Uterine smooth muscle cell (primary cell): ENCODE data around the gene NIN. TPM values are rescaled to one million over a fixed set of nuclear protein-coding genes. Genes with fewer than 3 reads are reported as not detected.

Source experiments
- total RNA-seq: library from RNA; depleted of rRNA; stranded (reverse); fragments of >200 nt; gene quantifications from 2 replicates; pipeline ENCODE4 v1.2.3, GENCODE V29; 2014

The NIN gene, protein sequence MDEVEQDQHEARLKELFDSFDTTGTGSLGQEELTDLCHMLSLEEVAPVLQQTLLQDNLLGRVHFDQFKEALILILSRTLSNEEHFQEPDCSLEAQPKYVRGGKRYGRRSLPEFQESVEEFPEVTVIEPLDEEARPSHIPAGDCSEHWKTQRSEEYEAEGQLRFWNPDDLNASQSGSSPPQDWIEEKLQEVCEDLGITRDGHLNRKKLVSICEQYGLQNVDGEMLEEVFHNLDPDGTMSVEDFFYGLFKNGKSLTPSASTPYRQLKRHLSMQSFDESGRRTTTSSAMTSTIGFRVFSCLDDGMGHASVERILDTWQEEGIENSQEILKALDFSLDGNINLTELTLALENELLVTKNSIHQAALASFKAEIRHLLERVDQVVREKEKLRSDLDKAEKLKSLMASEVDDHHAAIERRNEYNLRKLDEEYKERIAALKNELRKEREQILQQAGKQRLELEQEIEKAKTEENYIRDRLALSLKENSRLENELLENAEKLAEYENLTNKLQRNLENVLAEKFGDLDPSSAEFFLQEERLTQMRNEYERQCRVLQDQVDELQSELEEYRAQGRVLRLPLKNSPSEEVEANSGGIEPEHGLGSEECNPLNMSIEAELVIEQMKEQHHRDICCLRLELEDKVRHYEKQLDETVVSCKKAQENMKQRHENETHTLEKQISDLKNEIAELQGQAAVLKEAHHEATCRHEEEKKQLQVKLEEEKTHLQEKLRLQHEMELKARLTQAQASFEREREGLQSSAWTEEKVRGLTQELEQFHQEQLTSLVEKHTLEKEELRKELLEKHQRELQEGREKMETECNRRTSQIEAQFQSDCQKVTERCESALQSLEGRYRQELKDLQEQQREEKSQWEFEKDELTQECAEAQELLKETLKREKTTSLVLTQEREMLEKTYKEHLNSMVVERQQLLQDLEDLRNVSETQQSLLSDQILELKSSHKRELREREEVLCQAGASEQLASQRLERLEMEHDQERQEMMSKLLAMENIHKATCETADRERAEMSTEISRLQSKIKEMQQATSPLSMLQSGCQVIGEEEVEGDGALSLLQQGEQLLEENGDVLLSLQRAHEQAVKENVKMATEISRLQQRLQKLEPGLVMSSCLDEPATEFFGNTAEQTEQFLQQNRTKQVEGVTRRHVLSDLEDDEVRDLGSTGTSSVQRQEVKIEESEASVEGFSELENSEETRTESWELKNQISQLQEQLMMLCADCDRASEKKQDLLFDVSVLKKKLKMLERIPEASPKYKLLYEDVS (N-terminal part only)
- total RNA-seq, result 48.7 and 58.8 TPM in 2 replicates

DNA sequence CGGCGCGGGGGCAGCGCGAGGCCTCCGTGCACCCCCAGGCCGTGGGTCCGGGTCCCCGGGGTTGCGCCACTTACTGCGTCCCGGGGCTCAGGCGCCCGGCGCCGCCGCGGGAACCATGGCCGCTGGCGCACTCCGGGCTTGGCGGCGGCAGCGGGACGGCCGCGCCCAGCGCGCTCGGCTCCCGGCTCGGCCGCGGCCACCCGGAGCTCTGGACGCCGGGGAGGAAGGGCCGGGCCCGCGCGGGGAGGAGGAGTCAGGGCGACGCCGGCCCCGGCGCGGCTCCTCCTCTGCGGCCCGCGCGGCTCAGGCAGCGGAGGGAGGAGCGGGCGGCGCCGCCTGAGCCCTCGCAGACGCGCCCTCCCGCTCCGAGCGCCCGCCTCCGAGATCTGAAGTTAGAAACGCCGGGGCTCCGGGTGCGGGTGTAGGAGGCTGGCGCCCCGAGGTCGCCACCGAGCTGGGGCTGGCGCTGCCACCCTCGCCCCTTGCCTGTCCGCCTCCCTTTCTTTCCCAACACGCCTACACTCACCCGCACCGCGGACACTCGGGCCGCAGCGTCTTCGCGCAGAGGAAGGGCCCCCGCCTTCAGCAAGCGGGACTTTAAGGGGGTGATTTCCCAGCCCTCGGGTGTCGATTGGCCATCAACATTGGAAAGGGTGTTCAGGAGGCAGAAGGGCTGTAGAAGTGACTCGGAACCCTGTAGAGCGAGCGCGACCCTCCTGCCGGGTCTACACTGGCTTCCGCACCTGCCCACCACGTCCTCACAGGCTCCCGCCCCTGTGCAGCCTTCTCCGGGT, at the start of gene NIN:
Gene NIN, minus strand, starts transcription at position 231 of the 794 bp plus-strand sequence. CDS start 9,106 bp downstream, outside the sequence.

DNA sequence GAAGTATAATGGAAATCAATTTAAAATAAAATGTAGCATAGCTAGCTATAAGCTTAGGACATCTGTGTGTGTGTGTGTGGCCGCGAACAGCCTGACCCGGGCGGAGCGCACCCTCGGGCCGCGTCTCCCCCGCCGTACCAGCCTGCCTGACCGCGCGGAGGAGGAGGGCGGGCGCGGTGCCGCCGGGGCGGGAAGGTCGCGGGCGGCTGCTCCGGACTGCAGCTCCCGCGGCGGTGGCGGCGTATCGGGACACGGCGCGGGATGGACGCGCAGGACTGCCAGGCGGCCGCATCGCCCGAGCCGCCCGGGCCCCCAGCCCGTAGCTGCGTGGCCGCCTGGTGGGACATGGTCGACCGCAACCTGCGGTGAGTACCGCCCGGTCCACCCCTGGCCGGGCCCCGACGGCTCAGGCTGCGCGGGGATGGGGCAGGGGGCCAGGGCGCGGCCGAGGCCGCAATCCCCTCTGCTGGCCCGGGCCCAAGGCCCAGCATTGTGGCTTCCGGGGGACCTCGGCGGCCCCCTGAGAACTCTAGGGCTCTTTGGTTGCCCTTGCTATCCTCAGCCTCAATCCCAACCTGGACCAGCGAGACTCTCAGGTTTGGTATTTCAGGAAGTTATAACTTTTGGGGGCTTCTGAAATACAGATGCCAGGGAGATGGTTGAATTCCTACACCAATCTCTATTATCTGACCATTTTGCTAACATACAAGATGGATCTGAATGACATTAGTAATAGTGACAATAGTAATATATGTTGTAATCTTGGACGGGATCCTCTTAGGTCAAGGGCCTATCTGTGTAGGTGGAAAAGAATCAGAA, 41.2 kb upstream of the NIN start, which contains the start of gene ABHD12B:
Gene ABHD12B, plus strand, starts transcription at position 140 of the 819 bp plus-strand sequence. Its CDS starts 122 bp downstream, at position 262.

Other genes starting within 250 kb of the NIN start
- gene SAV1, start 162.9 kb downstream of the NIN start, total RNA-seq, result 24.7 and 34.1 TPM in 2 replicates
- gene ABHD12B, start 40.9 kb upstream of the NIN start, total RNA-seq, result not detected in 2 replicates
- gene PYGL, start 113.3 kb upstream of the NIN start, total RNA-seq, result 85.3 and 114 TPM in 2 replicates